Heart left ventricle (tissue), 13 donors: ENCODE measurements around the gene JSRP1.

Experiments
- CTCF ChIP-seq, 12 donors: fragments of 200-600 bp; sonication (generic) in 4 of 12; IDR thresholded peaks; one replicate each; pipeline versions ENCODE4 v1.5.0 to v1.8.0; 2018 to 2022; ENCODE audit warnings: antibody characterized with exemption in 12 of 12, mild to moderate bottlenecking in 5 of 12
- POLR2A ChIP-seq, 2 donors: fragments of 450-650 bp; IDR thresholded peaks; one replicate each; pipeline ENCODE4 v1.6.1; 2017; ENCODE audit warnings: antibody characterized with exemption in 2 of 2, mild to moderate bottlenecking in 2 of 2, moderate library complexity in 2 of 2
- donor health status: ischemic (EF 13 %, LVEDD 7.1; RV severe dilation, severe dysfunction).
- donor health status: DM: no; HTN: yes; CAD: no.
- donor health status: DM: no; HTN: no; CAD: no.
- donor health status: ischemic (EF 25% LVEDD 6.9; RV normal size, moderate dysfunction).
- donor health status: ischemic (EF 25% LVEDD 5.7; RV mildly dilated, moderate dysfunction).
- donor health status: ischemic (EF 35%, LVEDD 5.7; RV mildly dilated, moderate dysfunction).
- donor health status: nonischemic (EF 11% LVEDD 7.7; RV severe dilation, severe dysfunction).
- donor health status: DM: yes; HTN: yes; CAD: no.
- donor health status: PGD.
- donor health status: ischemic (EF 29% LVEDD 5.4; RV normal size, mild dysfunction).
- donor health status: nonischemic (EF 23%, LVEDD 6.1; RV moderate dilation, normal function).

GRCh38 chr19:2261438-2262172, 5.4 kb upstream of the JSRP1 start:
- peak; percentile 28 to 63 (median 49) for TF ChIP-seq CTCF (IDR thresholded peaks at IDR 0.05)
- no peak for TF ChIP-seq POLR2A (IDR thresholded peaks at IDR 0.05)
